Stimulated activated CD4-positive, alpha-beta T cell treated with anti-CD3 and anti-CD28 coated beads, Interleukin-12 subunit alpha, Interleukin-12 subunit beta, amount 100 ng/mL, for 48 hours (primary cell): ENCODE measurements around the gene DOP1B.
"Not testable (repeated sequence)": the region's sequence is repeated elsewhere in the genome, so short reads cannot be mapped to it uniquely, and the experiment has no call there.

Experiments
- DNase-seq, 3 donors: peaks; one replicate each; pipeline ENCODE4 v3.0.0-alpha.2; 2020; ENCODE audit warnings: low read depth in 2 of 3, low spot score in 1 of 3

Gene DOP1B

GRCh38 chr21:36171741-36172331 is 15.2 kb downstream of the DOP1B start:
- no peak for DNase-seq

DNA sequence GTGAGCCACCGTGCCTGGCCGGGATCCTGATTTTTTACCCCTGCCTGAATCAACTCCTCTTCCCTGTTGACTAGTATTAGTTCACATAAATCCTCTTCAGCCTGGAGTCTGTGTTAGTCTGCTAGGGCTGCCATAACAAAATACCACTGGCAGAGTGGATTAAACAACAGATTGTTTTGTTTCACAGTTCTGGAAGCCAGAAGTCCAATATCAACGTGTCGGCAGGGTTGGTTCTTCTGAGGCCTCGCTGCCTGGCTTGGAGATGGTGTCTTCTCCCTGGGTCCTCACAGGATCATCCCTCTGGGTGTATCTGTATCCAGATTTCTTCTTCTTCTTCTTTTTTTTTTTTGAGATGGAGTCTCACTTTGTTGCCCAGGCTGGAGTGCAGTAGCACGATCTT is 18.2 kb downstream of the DOP1B start:
- DNase-seq: no peak

DNA sequence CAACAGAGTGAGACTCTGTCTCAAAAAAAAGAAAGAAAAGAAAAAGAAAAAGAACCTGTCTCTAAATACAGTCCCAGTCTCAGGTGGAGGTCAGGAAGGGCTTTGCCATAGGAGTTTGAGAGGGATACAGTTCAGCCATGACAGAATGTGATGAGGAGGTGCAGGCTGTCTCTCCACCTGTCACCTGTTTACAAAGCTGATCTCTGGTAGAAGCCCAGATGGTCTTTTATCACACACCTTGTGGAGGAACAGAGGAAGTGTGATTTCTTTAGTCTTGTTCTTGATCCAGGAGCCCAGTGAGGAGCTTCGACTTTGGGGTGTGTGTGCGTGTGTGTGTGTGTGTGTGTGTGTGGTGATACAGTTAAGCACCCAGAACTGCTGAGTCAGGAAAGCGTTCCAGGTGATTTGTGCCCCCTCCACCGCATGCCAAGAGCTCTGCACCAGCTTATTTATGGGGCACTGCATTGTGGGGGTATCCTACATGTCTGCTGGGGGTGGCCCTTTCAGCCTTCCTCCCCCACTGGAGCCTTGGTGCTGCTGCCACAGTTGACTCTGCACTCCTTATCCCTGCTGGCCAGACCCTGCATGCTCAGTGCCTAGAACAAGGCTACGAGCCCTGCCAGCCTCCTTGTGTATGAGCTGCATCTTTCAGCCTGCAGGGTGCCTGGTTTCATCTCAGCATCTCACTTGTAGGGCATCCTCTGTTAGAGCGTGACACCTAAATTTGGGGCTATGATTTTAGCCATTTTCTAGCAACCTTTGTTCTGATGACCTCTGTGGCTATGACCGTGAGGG is 19.3 kb downstream of the DOP1B start:
- DNase-seq: no peak

- no peak for DNase-seq
Observed at GRCh38 chr21:36178349-36178748, 21.7 kb downstream of the DOP1B start.

- DNase-seq: no peak
Observed at GRCh38 chr21:36179145-36179544, 22.5 kb downstream of the DOP1B start.

DNA sequence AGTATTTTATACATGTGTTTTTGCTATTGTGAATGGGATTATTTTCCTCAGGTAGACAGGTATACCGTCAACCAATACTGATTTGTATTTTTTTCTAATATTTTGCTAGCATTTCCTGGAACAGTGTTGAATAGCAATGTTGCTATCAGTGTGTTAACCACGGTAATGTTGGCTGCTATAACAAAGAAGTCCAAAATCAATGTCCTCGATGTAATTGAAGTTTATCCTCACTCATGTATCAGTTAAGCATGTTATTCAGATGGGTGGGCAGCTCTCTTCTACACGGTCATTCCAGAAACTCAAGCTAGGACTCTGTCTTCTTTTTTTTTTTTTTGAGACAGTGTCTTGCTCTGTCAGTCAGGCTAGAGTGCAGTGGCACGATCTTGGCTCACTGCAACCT is 24.3 kb downstream of the DOP1B start:
- DNase-seq: no peak

- DNase-seq: no peak
Observed at GRCh38 chr21:36183144-36183795, 26.6 kb downstream of the DOP1B start.

GRCh38 chr21:36184545-36184944 is 27.9 kb downstream of the DOP1B start:
- no peak for DNase-seq

DNA sequence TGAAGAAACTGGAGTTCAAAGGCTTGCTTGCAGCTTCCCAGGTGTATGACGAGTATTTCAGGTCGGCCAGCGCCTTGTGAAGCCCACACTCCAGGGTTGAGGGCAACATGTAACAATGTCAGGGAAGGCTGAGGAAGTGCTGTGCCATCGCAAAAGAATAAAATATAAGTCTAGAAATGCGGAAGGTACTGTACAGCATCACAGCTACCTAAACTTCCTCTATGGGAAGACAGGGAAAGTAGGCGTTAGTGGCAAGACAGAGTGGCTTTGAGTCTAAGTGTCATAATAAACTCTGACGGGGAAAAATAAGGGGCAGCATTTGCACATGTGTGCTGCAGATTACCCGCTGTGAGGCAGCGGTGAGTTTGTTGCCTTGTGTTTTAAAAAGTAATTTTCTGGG is 28.9 kb downstream of the DOP1B start:
- no peak for DNase-seq

DNA sequence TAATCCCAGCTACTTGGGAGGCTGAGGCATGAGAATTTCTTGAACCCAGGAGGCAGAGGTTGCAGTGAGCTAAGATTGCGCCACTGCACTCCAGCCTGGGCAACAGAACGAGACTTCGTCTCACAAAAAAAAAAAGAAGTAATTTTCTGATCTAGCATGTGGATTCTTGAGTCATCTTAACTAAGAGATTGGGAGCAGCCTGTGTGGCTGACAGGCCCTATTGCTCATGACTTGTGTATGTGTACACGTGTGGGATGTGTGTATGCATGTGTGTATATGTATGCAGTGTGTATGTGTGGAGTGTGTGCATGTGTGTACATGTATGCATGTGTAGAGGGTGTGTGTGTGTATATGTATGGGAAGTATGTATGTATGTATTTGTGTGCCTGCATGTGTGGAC is 29.5 kb downstream of the DOP1B start:
- DNase-seq: no peak

- no peak for DNase-seq
Observed at GRCh38 chr21:36186506-36187399, 30.1 kb downstream of the DOP1B start.

- no peak for DNase-seq
Observed at GRCh38 chr21:36188081-36188681, 31.6 kb downstream of the DOP1B start.

DNA sequence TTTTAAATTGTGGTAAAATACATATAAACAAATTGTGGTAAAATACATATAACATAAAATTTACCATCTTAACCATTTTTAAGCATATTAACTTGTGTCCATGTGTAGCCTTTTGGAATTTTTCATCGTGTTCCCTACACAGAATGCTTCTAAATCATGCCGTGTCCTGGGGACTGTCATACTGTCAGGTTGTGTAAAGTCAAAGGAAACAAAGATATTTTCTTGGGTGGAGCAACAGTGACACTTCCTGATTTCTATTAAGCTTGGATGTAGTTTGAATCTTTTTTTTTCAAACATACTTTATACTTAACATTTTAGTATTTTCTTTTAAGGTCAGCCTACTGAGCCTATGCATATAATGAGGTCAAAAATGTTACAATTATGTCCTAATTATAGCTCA is 32.3 kb downstream of the DOP1B start:
- DNase-seq: no peak

DNA sequence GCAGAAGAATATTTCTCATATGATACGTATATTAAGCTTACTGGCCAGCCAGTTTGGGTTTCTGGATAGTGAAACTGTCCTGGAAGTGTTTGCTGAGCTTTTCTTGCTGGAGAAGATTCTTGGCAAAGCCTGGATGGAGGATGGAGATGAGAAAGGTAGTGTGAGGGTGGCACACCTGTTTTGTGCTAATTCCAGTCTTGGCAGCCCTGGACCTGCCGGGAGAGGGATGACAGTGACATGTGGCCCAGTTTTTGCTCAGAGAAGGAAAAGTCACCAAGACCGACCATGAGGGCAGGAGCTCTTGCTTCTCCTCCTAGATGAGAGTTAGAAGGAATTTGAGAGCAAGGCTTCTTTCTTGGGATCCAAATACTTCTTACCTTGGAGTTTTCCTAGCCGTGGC is 34.1 kb downstream of the DOP1B start:
- DNase-seq: no peak

- no peak for DNase-seq
Observed at GRCh38 chr21:36193200-36193599, 36.6 kb downstream of the DOP1B start.

DNA sequence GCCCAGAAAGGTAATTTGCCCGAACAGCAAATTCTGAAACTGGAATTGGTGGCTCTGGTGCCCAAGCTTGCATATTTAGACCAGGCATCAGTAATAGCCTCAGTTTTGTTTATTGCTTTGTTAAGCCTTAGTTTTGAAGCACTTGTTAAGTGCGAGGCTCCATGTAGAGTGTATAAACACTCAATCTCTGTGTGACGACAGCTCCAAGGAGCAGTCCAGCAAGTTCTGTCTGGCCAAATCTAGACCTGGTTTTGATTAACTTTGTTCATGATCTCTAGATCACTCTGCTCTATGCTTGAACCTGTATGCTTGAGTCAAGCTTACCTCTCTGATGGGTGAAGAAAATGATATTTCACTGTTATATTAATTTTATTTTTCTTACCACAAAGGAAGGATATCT is 37.4 kb downstream of the DOP1B start:
- no peak for DNase-seq

GRCh38 chr21:36195613-36196012 is 39.0 kb downstream of the DOP1B start:
- no peak for DNase-seq

- no peak for DNase-seq
Observed at GRCh38 chr21:36199021-36199420, 42.4 kb downstream of the DOP1B start.

- DNase-seq: not testable (repeated sequence)
Observed at GRCh38 chr21:36199575-36199974, 43.0 kb downstream of the DOP1B start.

GRCh38 chr21:36200081-36200561 is 43.5 kb downstream of the DOP1B start:
- no peak for DNase-seq
